ENCODE measurements around the gene HNRNPUL2.

- no peak for TF ChIP-seq EZH2 (optimal IDR thresholded peaks at IDR 0.05; ENCODE audit: low read depth, low read length)
- TF ChIP-seq CTCF (IDR thresholded peaks at IDR 0.05; ENCODE audit: low read length) = no peak
These were observed 43.5 kb upstream of the HNRNPUL2 start for GRCh38 chr11:62770778-62771143.
